HG03175 (cell line): Measurements from ENCODE around the gene PRR23C.

Source experiments
- ATAC-seq: cut with Tn5 transposase; IDR thresholded peaks from one replicate; pipeline ENCODE4 v1.9.1; 2021; ENCODE audit warnings: mild to moderate bottlenecking, moderate library complexity; ENCODE audit not compliant: unreplicated experiment

The PRR23C gene

GRCh38 chr3:139005356-139005993 is 39.2 kb downstream of the PRR23C start:
- no peak for ATAC-seq

- no peak for ATAC-seq
Observed at GRCh38 chr3:138995706-138996105, 49.0 kb downstream of the PRR23C start.
